ENCODE results near the gene UNC13A.

GRCh38 chr19:17617807-17618192 lies 70.4 kb downstream of the UNC13A start:
- no peak for TF ChIP-seq ZBTB25 (CRISPR knock-in tag; IDR thresholded peaks at IDR 0.05)
- TF ChIP-seq CTCF (CRISPR knock-in tag; IDR thresholded peaks at IDR 0.05): no peak

Measured in HepG2 (cell line).